ENCODE measurements around the gene WBP1. TPM values are rescaled to one million over a fixed set of nuclear protein-coding genes. Genes with fewer than 3 reads are reported as not detected.

The WBP1 gene
- total RNA-seq, 3 donors from 2014 or later = 19.3 to 21.5 (median 19.4) TPM

DNA sequence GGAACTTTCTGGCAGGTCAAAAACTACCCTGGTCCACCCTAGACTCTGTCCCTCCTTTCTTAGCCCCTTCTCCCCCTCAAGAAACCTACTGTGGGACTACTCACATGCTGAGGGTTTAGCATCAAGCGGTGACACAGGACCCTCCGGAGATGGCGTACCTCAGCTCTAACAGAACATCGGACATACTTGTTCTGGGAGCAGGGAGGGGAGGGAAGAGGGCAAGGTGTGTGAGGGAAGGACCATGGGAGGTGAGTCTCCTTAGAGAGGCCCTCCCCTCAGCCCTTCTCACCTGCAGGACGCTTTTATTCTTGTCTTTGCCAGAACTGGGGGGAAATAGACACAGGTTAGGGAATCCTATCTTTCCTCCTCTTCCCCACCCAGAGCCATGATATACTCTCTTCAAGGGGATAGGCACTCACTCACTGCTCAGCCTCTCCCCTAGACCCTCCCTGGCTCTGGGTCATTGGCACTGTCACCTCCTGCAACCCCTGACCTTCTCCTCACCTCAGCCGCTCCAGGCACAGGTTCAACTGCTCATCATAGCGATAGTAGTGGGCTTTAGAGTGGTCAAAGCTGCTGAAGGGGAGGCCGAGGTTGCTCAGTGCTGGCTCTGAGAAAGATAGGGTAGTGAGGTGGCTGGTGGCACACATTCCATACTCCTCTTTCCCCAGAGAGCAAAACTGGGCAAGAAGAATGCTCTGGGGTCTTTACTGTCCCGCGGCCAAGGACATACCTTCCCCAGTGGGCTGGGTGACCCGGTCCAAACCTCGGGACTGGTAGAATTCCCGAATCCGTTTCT is 47.4 kb downstream of the WBP1 start:
- H3K36me3 Mint-ChIP-seq (ENCODE audit: insufficient read depth) = peaks cover 18% of the 10 kb centered on the region
- DNase-seq = no peak
- H3K27me3 Mint-ChIP-seq (ENCODE audit: low read depth) = peaks cover 44% of the 10 kb centered on the region
- no peak overlapping the region for H3K4me3 Mint-ChIP-seq
- no peaks in the 10 kb centered on the region for H3K9me3 Mint-ChIP-seq
- ATAC-seq = no peak
- H3K4me1 Mint-ChIP-seq (ENCODE audit: low read depth) = peaks cover 47% of the 10 kb centered on the region

DNA sequence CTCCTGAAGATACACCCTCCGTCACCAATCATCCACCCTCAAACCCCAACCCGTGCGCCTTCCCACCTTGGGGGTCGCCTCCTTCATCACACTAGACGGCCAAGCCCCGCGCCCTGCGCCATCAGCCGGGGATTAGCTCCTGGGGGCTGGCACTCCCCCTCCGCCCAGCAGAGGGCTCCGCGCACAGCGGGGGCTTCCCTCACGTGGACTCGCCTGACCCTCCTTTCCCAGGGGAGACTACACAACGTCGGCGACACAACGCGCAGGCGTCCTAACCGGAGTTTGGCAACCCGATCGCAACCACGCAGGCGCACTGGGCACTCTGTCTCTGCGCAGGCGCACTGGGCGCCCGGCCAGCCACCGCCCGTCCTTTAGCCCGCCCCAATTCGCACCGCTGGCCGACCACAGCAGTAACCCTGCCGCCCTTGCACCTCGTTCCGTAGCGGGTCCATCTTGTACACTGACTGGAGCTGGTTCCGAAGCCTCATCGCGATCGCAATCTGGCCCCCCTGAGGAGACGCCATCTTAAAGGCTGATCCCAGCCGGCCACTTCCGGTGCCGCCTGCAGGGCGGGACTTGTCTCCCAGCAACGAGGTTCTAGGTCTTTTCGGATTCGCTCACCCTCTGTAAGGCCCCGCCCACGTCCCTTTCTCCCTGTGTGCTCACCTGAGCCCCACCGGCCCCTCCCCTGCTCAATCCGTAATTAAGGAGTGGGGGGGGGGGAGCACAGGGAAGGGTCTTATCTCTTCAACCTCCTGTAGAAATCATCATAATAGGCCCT is 49.1 kb downstream of the WBP1 start, which contains the start of gene PCGF1:
TSS of gene PCGF1 (minus strand) at position 551 of the 781 bp plus-strand sequence. CDS start at position 524, 27 bp downstream.
- DNase-seq = peak; percentile 99
- peak; percentile 95 to 96 for ATAC-seq
- H3K36me3 Mint-ChIP-seq (ENCODE audit: insufficient read depth) = peaks cover 18% of the 10 kb centered on the region
- no peaks in the 10 kb centered on the region for H3K9me3 Mint-ChIP-seq
- peaks cover 41% of the 10 kb centered on the region for H3K27me3 Mint-ChIP-seq (ENCODE audit: low read depth)
- peaks cover 43% of the 10 kb centered on the region for H3K4me1 Mint-ChIP-seq (ENCODE audit: low read depth)
- peak within 1 kb of the TSS; percentile 99 for H3K4me3 Mint-ChIP-seq

DNA sequence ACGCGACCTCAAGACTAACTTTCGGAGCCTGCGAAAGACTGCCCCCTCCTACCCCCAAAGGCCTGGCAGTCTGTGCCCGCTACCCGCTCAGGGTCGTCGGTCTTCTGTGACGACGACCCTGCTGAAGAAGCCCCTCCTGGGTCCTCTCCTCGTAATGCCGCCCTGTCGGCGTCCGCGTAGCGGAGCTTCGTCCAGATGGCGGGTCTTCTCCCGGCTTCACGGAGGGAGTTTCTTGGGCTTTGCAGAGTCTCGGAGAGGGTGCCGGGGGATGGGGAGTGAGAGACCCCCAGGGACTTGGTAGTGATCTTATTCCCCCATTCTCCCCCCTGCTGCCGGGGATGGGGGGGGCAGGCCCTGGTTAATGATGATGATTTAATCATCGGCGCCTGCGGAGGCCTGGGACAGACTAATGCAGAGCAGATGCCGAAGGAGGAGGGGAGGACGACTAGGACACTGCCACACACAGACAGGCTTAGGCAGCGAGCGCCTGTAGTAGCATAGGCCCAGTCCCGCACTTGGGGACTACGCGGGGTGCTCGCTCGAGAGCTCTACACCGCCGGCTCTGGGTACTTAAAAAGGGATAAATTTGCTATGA is 49.8 kb downstream of the WBP1 start:
- Mint-ChIP-seq H3K4me1 (ENCODE audit: low read depth) (peaks cover 42% of the 10 kb centered on the region), H3K27me3 (ENCODE audit: low read depth) (peaks cover 40% of the 10 kb centered on the region), H3K9me3 (no peaks in the 10 kb centered on the region), H3K4me3 (peak overlapping the region; percentile 99), H3K36me3 (ENCODE audit: insufficient read depth) (peaks cover 18% of the 10 kb centered on the region)
- ATAC-seq (peak; percentile 5 to 7), DNase-seq (no peak)

DNA sequence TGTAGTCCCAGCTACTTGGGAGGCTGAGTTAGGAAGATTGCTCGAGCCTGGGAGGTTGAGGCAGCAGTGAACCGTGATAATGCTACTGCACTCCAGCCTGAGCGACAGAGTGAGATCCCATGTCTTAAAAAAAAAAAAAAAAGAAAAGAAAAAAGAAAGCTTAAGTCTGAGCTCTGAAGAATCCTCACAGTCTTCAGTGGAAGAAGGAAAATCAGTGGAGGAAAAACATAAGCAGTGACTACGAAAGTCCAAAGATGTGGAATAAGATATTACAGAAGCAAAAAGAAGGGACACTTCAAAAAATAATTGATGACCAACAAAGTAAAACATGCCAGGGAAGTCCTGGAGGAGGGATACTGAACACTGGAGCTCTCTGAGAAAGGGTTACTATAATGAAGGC is 52.0 kb downstream of the WBP1 start:
- Mint-ChIP-seq H3K36me3 (ENCODE audit: insufficient read depth) (peaks cover 6% of the 10 kb centered on the region), H3K4me3 (no peak overlapping the region), H3K27me3 (ENCODE audit: low read depth) (peaks cover 36% of the 10 kb centered on the region), H3K9me3 (no peaks in the 10 kb centered on the region), H3K4me1 (ENCODE audit: low read depth) (peaks cover 32% of the 10 kb centered on the region)
- ATAC-seq (no peak), DNase-seq (no peak)

Other genes with a start within 250 kb of the WBP1 start
- gene SLC4A5, start 115.0 kb upstream of the WBP1 start, total RNA-seq = 1 to 10 TPM; 1.3 to 1.5 (median 1.4) TPM
- 10 to 100 TPM; 94.4 to 97.7 (median 97.6) TPM for gene DCTN1, start 78.1 kb upstream of the WBP1 start, total RNA-seq
- gene C2orf81, start 36.8 kb upstream of the WBP1 start, total RNA-seq = 1 to 10 TPM; 1.3 to 1.4 (median 1.4) TPM
- 10 to 100 TPM; 29.1 to 32.1 (median 31.3) TPM for gene WDR54, start 36.7 kb upstream of the WBP1 start, total RNA-seq
- gene RTKN, start 16.5 kb upstream of the WBP1 start, total RNA-seq = 1 to 10 TPM in 1 of 3 donors, under 1 TPM in 2; 0.47 to 1.0 (median 0.71) TPM
- 10 to 100 TPM; 49.3 to 72.6 (median 55.8) TPM for gene INO80B, start 3.4 kb upstream of the WBP1 start, total RNA-seq
- gene MOGS, start 6.9 kb downstream of the WBP1 start, total RNA-seq = 100 to 1,000 TPM in 2 of 3 donors, 10 to 100 TPM in 1; 98.7 to 107 (median 103) TPM
- 100 to 1,000 TPM; 105 to 106 (median 106) TPM for gene MRPL53, start 14.2 kb downstream of the WBP1 start, total RNA-seq
- gene CCDC142, start 24.6 kb downstream of the WBP1 start, total RNA-seq = 10 to 100 TPM; 13.7 to 17.3 (median 13.9) TPM
- gene TTC31, start 24.6 kb downstream of the WBP1 start, total RNA-seq = 10 to 100 TPM; 22.4 to 23.8 (median 23.4) TPM
- under 1 TPM in 2 of 3 donors, not detected in 1; 0.22 to 0.24 TPM for gene LBX2, start 41.2 kb downstream of the WBP1 start, total RNA-seq
- gene PCGF1, start 49.3 kb downstream of the WBP1 start, total RNA-seq = 10 to 100 TPM; 21.7 to 32.4 (median 28.8) TPM
- gene TLX2, start 56.0 kb downstream of the WBP1 start, total RNA-seq = not detected
- gene DQX1, start 67.8 kb downstream of the WBP1 start, total RNA-seq = under 1 TPM; 0.28 to 0.34 (median 0.30) TPM
- gene AUP1, start 71.3 kb downstream of the WBP1 start, total RNA-seq = 100 to 1,000 TPM; 200 to 204 (median 203) TPM
- gene HTRA2, start 71.5 kb downstream of the WBP1 start, total RNA-seq = 10 to 100 TPM; 46.2 to 54.6 (median 50.5) TPM
- 1 to 10 TPM in 1 of 3 donors, under 1 TPM in 2; 0.49 to 1.0 (median 0.99) TPM for gene LOXL3, start 95.5 kb downstream of the WBP1 start, total RNA-seq
- 10 to 100 TPM; 24.1 to 27.9 (median 25.9) TPM for gene DOK1, start 96.3 kb downstream of the WBP1 start, total RNA-seq
- gene M1AP, start 189.9 kb downstream of the WBP1 start, total RNA-seq = not detected
- 1 to 10 TPM; 5.3 to 6.4 (median 5.4) TPM for gene SEMA4F, start 195.8 kb downstream of the WBP1 start, total RNA-seq